Urinary bladder (tissue), 4 donors: Measurements from ENCODE around the gene LST1. TPM values are rescaled to one million over a fixed set of nuclear protein-coding genes. Genes with fewer than 3 reads are reported as not detected.
"Not testable (repeated sequence)": the region's sequence is repeated elsewhere in the genome, so short reads cannot be mapped to it uniquely, and the experiment has no call there.

Source experiments
- DNase-seq: peaks from one replicate; pipeline ENCODE4 v3.0.0-alpha.2; 2015; ENCODE audit errors: extremely low spot score
- H3K27ac ChIP-seq: one replicate; pipeline ENCODE4 v1.5.1; 2013; ENCODE audit warnings: low read depth, mild to moderate bottlenecking, moderate library complexity
- H3K36me3 ChIP-seq: one replicate; pipeline ENCODE4 v1.6.1; 2013; ENCODE audit warnings: mild to moderate bottlenecking, moderate library complexity; ENCODE audit not compliant: insufficient read depth
- H3K4me1 ChIP-seq: one replicate; pipeline ENCODE4 v1.6.1; 2013; ENCODE audit warnings: mild to moderate bottlenecking, moderate library complexity; ENCODE audit not compliant: insufficient read depth
- H3K4me3 ChIP-seq: one replicate; pipeline ENCODE4 v1.5.1; 2013; ENCODE audit warnings: low read depth, low read length
- WGBS: extraction: QIAGEN DNeasy Blood & Tissue Kit; methylation state at CpG from one replicate; pipeline ENCODE4 v1.1.7; 2013; 5-methylcytosine and 5-hydroxymethylcytosine counted together
- polyA plus RNA-seq: library from polyadenylated mRNA; stranded (reverse); fragments of 200-250 nt; gene quantifications from one replicate; pipeline ENCODE4 v1.2.3, GENCODE V29; 2013
- total RNA-seq: library from RNA; depleted of rRNA; stranded (reverse); fragments of >200 nt; gene quantifications from one replicate; pipeline ENCODE4 v1.2.3, GENCODE V29; 2014
- donor health status: healthy with polysubstance abuse.
- donor health status: healthy.

LST1 gene
- total and polyA plus RNA-seq, 2 donors: 4.2 to 10.6 TPM

DNA sequence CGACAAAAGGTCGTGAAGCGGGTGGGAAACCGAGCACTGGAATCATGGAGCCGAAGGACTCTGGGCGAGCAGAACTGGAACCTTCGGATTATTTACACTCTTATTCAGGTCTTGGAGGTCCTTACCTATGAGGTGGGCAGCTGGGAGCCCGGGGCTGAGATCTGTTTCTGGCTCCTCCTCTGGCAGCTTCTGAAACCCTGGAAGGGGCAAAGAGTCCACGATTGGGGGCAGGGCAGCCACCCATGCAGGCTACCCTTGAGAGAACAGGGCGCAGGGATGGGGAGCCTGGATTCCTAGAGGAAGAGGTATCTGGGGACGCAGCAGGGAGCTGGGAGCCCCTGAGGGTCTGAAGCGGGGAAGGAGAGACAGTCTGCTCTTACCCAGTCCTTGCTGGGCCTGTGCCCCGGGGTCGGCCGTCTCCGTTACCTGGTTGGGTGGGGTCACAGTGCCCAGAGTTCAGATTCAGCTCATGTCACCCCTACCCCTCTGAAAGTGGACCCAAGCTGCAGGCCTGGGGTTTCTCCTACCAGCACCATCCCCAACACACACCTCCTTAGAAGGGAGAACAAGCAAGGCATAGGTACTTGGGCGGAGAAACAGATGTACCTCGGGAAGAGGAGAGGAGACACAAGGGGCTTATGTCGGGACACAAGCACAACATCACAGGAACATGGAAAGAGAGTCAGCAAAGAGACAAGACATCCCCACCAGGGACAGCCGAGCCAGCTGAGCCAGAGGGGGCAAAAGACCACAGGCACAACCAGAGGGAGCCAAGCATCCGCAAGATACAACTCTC is 4.4 kb upstream of the LST1 start:
- H3K27ac ChIP-seq: peak overlapping the region; percentile 77
- DNase-seq: no peak
- H3K4me1 ChIP-seq: no peaks in the 10 kb centered on the region
- WGBS: 23% methylated on average over 21 of the region's 21 CpGs
- no peaks in the 10 kb centered on the region for H3K36me3 ChIP-seq
- H3K4me3 ChIP-seq: peak overlapping the region; percentile 72

DNA sequence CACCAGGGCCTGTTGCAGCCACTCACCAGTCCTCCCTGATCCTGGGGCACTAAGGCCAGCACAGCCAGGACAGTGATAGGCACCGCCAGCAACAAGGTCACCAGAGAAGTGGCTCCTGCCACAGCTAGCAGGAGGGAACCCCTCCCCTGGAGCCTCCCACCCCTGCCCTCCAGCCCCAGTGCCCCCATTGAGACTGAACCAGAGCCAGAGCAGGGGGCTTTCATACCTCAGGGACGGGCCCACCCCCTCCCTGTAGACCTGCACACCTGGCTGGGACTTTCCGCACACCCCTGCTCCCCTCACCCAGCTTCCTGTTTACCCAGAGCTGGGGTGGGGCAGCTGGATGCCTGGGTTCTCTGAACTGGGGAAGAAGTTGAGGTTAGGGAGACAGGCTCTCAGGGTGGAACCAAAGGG is 3.8 kb upstream of the LST1 start, which contains the start of gene LTB:
TSS of gene LTB (minus strand) at position 195 of the 414 bp plus-strand sequence. CDS start at position 188, 7 bp downstream.
- Histone ChIP-seq H3K27ac (peak within 1 kb of the TSS; percentile 77), H3K4me3 (peak within 1 kb of the TSS; percentile 72), H3K4me1 (no peaks in the 10 kb centered on the region), H3K36me3 (no peaks in the 10 kb centered on the region)
- 76% methylated on average over 3 of the region's 3 CpGs for WGBS
- DNase-seq: no peak

DNA sequence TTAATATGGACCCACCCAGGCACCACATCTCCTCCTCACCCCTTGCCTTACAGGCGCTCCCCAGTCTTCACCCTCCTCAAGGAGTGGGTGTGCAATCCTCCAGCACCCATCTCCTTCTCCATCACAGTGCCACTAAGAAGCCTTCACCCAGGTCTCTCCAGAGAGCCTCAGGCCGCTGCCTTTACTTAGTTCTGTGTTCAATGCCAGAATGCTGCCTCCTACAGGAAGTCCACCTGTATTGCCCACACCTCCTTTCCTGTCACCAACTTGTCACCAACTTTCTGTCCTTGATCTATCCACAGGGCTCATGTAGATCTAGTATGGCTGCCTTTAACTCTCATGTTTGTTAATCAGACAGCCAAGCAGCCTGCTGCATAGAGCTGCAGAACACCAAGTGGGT is 586 bp upstream of the LST1 start:
- Histone ChIP-seq H3K36me3 (no peaks in the 10 kb centered on the region), H3K27ac (no peak overlapping the region), H3K4me3 (no peak overlapping the region), H3K4me1 (no peaks in the 10 kb centered on the region)
- DNase-seq: no peak
- 68% methylated on average over 2 of the region's 2 CpGs for WGBS

- WGBS: 59% methylated on average over 9 of the region's 9 CpGs
- no peaks in the 10 kb centered on the region for H3K4me1 ChIP-seq
- no peak overlapping the region for H3K27ac ChIP-seq
- no peak overlapping the region for H3K4me3 ChIP-seq
- no peaks in the 10 kb centered on the region for H3K36me3 ChIP-seq
- no peak for DNase-seq
Measured at GRCh38 chr6:31586599-31587281, 663 bp downstream of the LST1 start.

DNA sequence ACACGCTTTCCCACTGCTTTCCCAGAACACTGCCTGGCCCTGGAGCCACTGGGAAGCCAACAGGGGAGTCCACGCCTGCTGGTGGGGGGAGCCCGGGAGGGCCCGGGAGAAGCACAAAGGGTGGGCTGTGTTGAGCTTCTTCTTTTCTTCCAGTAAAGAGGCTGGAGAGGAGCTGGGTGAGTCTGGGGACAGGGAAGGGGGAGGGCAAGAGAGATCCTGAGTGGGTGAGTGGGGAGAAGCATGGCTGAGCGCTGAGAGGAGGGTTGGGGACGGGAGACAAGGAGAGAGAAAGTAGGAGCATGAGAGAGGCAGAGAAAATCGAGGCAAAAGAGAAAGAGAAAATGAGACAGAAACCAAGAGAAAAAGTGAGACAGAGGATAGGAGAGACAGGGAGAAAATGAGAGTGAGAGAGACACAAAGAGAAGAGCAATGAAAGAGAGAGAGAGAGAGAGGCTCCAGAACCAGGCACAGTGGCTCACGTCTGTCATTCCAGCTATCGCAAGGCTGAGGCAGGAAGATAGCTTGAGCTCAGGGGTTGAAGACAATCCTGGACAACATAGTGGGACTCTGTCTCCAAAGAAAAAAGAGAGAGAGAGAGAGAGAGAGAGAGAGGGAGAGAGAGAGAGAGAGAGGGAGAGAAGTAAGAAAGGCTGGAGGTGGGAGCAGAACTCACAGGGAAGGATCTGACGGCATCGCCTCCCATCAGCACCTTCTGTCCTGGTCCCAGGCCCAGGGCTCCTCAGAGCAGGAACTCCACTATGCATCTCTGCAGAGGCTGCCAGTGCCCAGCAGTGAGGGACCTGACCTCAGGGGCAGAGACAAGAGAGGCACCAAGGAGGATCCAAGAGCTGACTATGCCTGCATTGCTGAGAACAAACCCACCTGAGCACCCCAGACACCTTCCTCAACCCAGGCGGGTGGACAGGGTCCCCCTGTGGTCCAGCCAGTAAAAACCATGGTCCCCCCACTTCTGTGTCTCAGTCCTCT is 2.0 kb downstream of the LST1 start:
- Histone ChIP-seq H3K27ac (no peak overlapping the region), H3K4me3 (no peak overlapping the region), H3K4me1 (no peaks in the 10 kb centered on the region), H3K36me3 (no peaks in the 10 kb centered on the region)
- DNase-seq: no peak
- 57% methylated on average over 12 of the region's 12 CpGs for WGBS

DNA sequence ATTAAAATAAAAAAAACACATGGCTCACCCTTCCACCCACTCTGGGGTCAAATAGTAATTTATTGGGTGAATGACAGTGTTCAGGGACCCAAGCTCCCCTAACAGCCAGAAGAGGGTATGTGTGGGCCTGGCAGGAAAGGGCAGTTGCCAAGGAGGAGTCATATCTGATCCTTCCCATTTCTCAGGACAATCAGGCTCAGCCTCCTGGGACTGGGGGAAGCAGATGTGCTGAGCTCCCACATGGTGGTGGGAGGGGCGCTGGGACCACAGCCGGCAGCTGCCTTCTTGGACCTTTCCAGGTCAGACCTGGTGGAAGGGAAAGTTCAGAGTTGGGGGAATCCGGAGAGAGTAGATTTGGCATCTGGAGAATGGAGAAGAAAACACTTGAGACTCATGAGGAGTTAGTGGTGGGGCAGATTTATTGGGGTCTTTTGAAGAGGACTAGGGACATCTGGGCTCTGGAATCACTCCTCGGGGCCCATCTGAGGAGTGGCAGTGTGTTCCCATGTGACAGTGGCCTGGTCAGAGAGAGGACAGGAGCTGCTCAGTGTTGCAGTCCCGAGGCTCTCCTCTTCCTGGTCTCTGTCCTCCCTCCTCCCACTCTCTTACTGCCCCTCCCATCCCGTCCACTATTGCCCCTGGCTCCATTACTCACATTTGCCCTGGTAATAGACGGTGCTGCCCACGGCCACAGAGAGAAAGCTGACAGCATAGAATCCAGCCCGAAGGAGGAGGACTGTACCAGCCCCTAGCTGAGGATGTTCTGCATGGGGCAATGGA is 3.0 kb downstream of the LST1 start:
- Histone ChIP-seq H3K27ac (no peak overlapping the region), H3K4me1 (no peaks in the 10 kb centered on the region), H3K4me3 (no peak overlapping the region), H3K36me3 (no peaks in the 10 kb centered on the region)
- DNase-seq: no peak
- 44% methylated on average over 9 of the region's 9 CpGs for WGBS

DNA sequence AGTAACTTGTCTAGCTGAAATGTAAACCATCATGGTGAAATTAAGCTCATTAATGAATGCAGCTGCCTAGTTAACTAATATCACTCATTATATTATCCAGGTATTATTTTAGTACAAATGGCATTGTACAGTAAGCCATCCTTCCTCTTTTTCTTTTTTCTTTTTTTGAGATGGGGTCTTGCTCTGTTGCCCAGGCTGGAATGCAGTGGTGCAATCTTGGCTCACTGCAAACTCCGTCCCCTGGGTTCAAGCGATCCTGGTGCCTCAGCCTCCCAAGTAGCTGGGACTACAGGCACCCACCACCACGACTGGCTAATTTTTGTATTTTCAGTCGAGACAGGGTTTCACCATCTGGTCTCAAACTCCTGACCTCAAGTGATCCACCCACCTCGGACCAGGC is 4.6 kb downstream of the LST1 start:
- DNase-seq, H3K27ac ChIP-seq, H3K4me1 ChIP-seq, H3K36me3 ChIP-seq, H3K4me3 ChIP-seq: not testable (repeated sequence)
- WGBS: 74% methylated on average over 5 of the region's 5 CpGs

GRCh38 chr6:31592396-31592771 is 6.3 kb downstream of the LST1 start:
- 88% methylated on average over 7 of the region's 7 CpGs for WGBS
- no peak overlapping the region for H3K27ac ChIP-seq

GRCh38 chr6:31597006-31597405 is 10.9 kb downstream of the LST1 start:
- DNase-seq: no peak
- H3K4me3 ChIP-seq: no peak overlapping the region
- 33% methylated on average over 2 of the region's 2 CpGs for WGBS
- no peaks in the 10 kb centered on the region for H3K36me3 ChIP-seq
- no peaks in the 10 kb centered on the region for H3K4me1 ChIP-seq
- no peak overlapping the region for H3K27ac ChIP-seq

More at GRCh38 chr6:31592396-31592771, 6.3 kb downstream of the LST1 start:
- no peaks in the 10 kb centered on the region for H3K4me1 ChIP-seq
- DNase-seq: no peak
- H3K4me3 ChIP-seq: no peak overlapping the region
- H3K36me3 ChIP-seq: no peaks in the 10 kb centered on the region

GRCh38 chr6:31607317-31607716 is 21.2 kb downstream of the LST1 start:
- Histone ChIP-seq H3K36me3 (no peaks in the 10 kb centered on the region), H3K4me1 (no peaks in the 10 kb centered on the region), H3K4me3 (no peak overlapping the region), H3K27ac (no peak overlapping the region)
- DNase-seq: no peak
- 86% methylated on average over 1 of the region's 1 CpG for WGBS

GRCh38 chr6:31609519-31610406 is 23.7 kb downstream of the LST1 start:
- Histone ChIP-seq H3K4me3 (no peak overlapping the region), H3K4me1 (peaks cover 1% of the 10 kb centered on the region), H3K27ac (no peak overlapping the region), H3K36me3 (no peaks in the 10 kb centered on the region)
- WGBS: 42% methylated on average over 8 of the region's 8 CpGs
- DNase-seq: no peak

DNA sequence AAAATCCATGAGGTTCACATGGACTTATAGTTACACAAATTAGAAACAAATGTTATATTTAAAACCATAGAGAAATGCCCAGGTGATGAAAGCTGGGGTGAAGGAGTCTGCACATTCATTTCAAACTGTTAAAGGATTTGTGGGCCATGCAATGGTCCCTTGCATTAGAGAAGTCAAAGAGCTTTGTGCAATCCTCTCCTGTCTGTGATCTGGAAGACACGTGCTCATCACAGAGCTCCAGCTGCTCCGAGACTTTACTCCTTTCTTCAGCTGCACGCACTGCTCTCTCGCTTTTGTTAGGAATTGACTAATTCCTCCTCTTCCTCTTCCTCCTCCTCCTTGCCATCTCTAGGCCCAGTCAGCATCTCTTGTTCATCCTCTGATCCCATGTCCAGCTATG is 24.9 kb downstream of the LST1 start:
- no peak overlapping the region for H3K27ac ChIP-seq
- H3K4me3 ChIP-seq: no peak overlapping the region
- WGBS: 83% methylated on average over 4 of the region's 4 CpGs
- no peak for DNase-seq
- no peaks in the 10 kb centered on the region for H3K36me3 ChIP-seq
- H3K4me1 ChIP-seq: peaks cover 1% of the 10 kb centered on the region
